Keratinocyte (primary cell): Measurements from ENCODE around the gene PYGB. TPM values are rescaled to one million over a fixed set of nuclear protein-coding genes. Genes with fewer than 3 reads are reported as not detected.
"Not testable (repeated sequence)": the region's sequence is repeated elsewhere in the genome, so short reads cannot be mapped to it uniquely, and the experiment has no call there.

Source experiments
- DNase-seq: peaks from one replicate; pipeline ENCODE4 v3.0.0-alpha.2; 2011; ENCODE audit warnings: low read depth, missing footprints, low spot score
- FAIRE-seq: peaks from 2 replicates; lab custom pipeline; 2011; peaks lifted over from hg19 to GRCh38; lab: Jason Lieb, UNC
- H2AFZ ChIP-seq: 2 replicates; pipeline ENCODE4 v1.6.0; 2012; ENCODE audit warnings: low read length, control low read depth, inconsistent platforms; ENCODE audit not compliant: control insufficient read depth
- H3K27ac ChIP-seq: 2 replicates; pipeline ENCODE4 v1.5.1; 2011; ENCODE audit warnings: low read length; ENCODE audit not compliant: control insufficient read depth, insufficient read depth
- H3K27me3 ChIP-seq: 3 replicates; pipeline ENCODE4 v1.6.0; 2011; ENCODE audit warnings: low read length; ENCODE audit not compliant: control insufficient read depth, insufficient read depth; ENCODE audit errors: extremely low read depth
- H3K36me3 ChIP-seq, 2 experiments: 2 replicates in 1 of 2; 3 replicates in 1 of 2; pipeline ENCODE4 v1.5.1; 2011; ENCODE audit warnings: low read length in 2 of 2, mild to moderate bottlenecking in 1 of 2; ENCODE audit not compliant: control insufficient read depth in 2 of 2, insufficient read depth in 2 of 2; ENCODE audit errors: extremely low read depth in 1 of 2
- H3K4me1 ChIP-seq: 3 replicates; pipeline ENCODE4 v1.5.1; 2011; ENCODE audit warnings: low read length; ENCODE audit not compliant: control insufficient read depth, insufficient read depth; ENCODE audit errors: extremely low read depth
- H3K4me2 ChIP-seq: 3 replicates; pipeline ENCODE4 v1.6.0; 2011; ENCODE audit warnings: low read depth, low read length; ENCODE audit not compliant: control insufficient read depth, insufficient read depth; ENCODE audit errors: extremely low read depth
- H3K4me3 ChIP-seq, 3 experiments: fragments of 200-600 bp in 1 of 3; sonication (generic) in 1 of 3; 2 replicates in 2 of 3; 3 replicates in 1 of 3; pipeline ENCODE4 v1.5.1; 2011 to 2016; ENCODE audit warnings: low read length in 3 of 3, mild to moderate bottlenecking in 3 of 3, control low read depth in 2 of 3, inconsistent platforms in 1 of 3, low read depth in 1 of 3, mixed read lengths in 1 of 3, mixed run types in 1 of 3, moderate library complexity in 1 of 3; ENCODE audit not compliant: control insufficient read depth in 2 of 3, insufficient read depth in 2 of 3; ENCODE audit errors: extremely low read depth in 1 of 3
- H3K79me2 ChIP-seq: 2 replicates; pipeline ENCODE4 v1.6.0; 2012; ENCODE audit warnings: low read length; ENCODE audit not compliant: control insufficient read depth, insufficient read depth
- H3K9ac ChIP-seq: 3 replicates; pipeline ENCODE4 v1.6.0; 2011; ENCODE audit warnings: low read length; ENCODE audit not compliant: control insufficient read depth, insufficient read depth; ENCODE audit errors: extremely low read depth
- H3K9me1 ChIP-seq: 3 replicates; pipeline ENCODE4 v1.6.0; 2011; ENCODE audit warnings: low read length; ENCODE audit not compliant: control insufficient read depth, insufficient read depth; ENCODE audit errors: extremely low read depth
- H3K9me3 ChIP-seq: 2 replicates; pipeline ENCODE4 v1.5.1; 2012; ENCODE audit warnings: low read depth, low read length; ENCODE audit not compliant: control insufficient read depth
- H4K20me1 ChIP-seq: 3 replicates; pipeline ENCODE4 v1.6.0; 2011; ENCODE audit warnings: low read length; ENCODE audit not compliant: control insufficient read depth, insufficient read depth; ENCODE audit errors: extremely low read depth
- CTCF ChIP-seq, 3 experiments: IDR thresholded peaks in 1 of 3; conservative IDR thresholded peaks in 1 of 3; optimal IDR thresholded peaks in 1 of 3; 2 replicates in 2 of 3; 3 replicates in 1 of 3; pipeline versions ENCODE3 to v1.5.1; 2011; ENCODE audit warnings: low read length in 3 of 3, mild to moderate bottlenecking in 3 of 3, moderate library complexity in 2 of 3, control low read depth in 1 of 3, inconsistent platforms in 1 of 3; ENCODE audit not compliant: insufficient read depth in 2 of 3; ENCODE audit errors: extremely low read depth in 1 of 3
- EZH2 ChIP-seq: IDR thresholded peaks from one replicate; pipeline ENCODE4 v1.6.1; 2012; ENCODE audit warnings: inconsistent platforms, mild to moderate bottlenecking, low read length, moderate library complexity
- dilution Hi-C: fragments of 300-500 bp; cut with MboI; formaldehyde crosslinking; loops from one replicate; pipeline ENCODE4 v1.7.0; 2020; ENCODE audit warnings: low sequenced_read_pairs; ENCODE audit not compliant: extremely low pct_ligation_motif_present
- polyA plus RNA-seq, 5 experiments: library from polyadenylated mRNA; depleted of rRNA in 3 of 5; stranded (reverse) in 3 of 5; stranded (forward) in 1 of 5; unstranded in 1 of 5; fragments of >200 nt; gene quantifications; 1 replicate in 1 of 5; 2 replicates in 3 of 5; 3 replicates in 1 of 5; pipeline versions ENCODE4 v1.2.1 to v1.2.3, GENCODE V29; 2011 to 2012; ENCODE audit warnings: missing spikeins in 2 of 5, low read depth in 1 of 5, low replicate concordance in 1 of 5

PYGB gene
- polyA plus RNA-seq, 1 donor (not counting 4 experiments of a cell fraction or from before 2014, with no cell fraction given): 78.3 TPM

- Histone ChIP-seq H3K36me3 (no peaks in the 10 kb centered on the region), H3K27ac (no peak overlapping the region), H3K27me3 (no peaks in the 10 kb centered on the region), H3K9me1 (no peaks in the 10 kb centered on the region), H4K20me1 (no peaks in the 10 kb centered on the region), H3K4me2 (no peak overlapping the region), H2AFZ (no peak overlapping the region), H3K4me1 (no peaks in the 10 kb centered on the region), H3K4me3 (no peak overlapping the region), H3K79me2 (no peaks in the 10 kb centered on the region), H3K9me3 (no peaks in the 10 kb centered on the region), H3K9ac (no peak overlapping the region)
- no peak for FAIRE-seq
- dilution Hi-C loops: no loop called here
- DNase-seq: no peak
- TF ChIP-seq EZH2 (no peak), CTCF (optimal IDR thresholded peaks at IDR 0.05 in 1 of 3, IDR thresholded peaks at IDR 0.05 in 1 of 3, conservative IDR thresholded peaks at IDR 0.05 in 1 of 3; ENCODE audit: extremely low read depth in 1 of 3, insufficient read depth in 2 of 3, low read length in 3 of 3) (no peak)
Observed at GRCh38 chr20:25327521-25328235, 79.8 kb downstream of the PYGB start.

DNA sequence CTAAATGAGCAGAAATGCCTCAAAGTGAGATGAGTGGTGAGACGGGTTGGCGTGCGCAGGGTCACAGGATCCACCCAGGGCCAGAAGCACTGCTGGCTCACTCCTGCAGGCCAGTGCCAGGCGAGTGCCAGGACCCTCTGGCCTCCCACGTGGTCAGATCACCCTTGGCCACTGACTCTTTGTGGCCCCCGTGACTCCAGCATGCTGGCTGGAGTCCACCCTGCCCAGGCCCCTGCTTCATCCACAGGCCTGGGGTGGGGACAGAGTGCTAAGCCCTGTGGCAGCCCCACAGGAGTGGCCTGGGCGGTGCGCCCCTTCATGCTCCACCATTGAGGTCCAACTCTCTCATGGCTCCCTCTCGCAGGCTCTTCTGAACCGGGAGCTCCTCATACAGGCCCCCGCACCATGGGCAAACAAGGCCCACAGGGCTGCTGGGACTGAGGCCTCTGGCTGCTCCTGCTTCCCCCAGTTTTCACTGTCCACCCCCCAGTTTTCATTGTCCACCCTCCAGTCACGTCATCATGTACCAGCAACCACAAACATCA, 81.1 kb downstream of the PYGB start:
- no peaks in the 10 kb centered on the region for H3K4me1 ChIP-seq
- H3K4me3 ChIP-seq: no peak overlapping the region
- H3K27ac ChIP-seq: no peak overlapping the region
- no peaks in the 10 kb centered on the region for H3K9me3 ChIP-seq
- no peak for TF ChIP-seq EZH2
- no peak for TF ChIP-seq CTCF (optimal IDR thresholded peaks at IDR 0.05 in 1 of 3, IDR thresholded peaks at IDR 0.05 in 1 of 3, conservative IDR thresholded peaks at IDR 0.05 in 1 of 3; ENCODE audit: extremely low read depth in 1 of 3, insufficient read depth in 2 of 3, low read length in 3 of 3)
- FAIRE-seq: no peak
- no peak overlapping the region for H3K4me2 ChIP-seq
- no peaks in the 10 kb centered on the region for H3K9me1 ChIP-seq
- no peaks in the 10 kb centered on the region for H4K20me1 ChIP-seq
- H3K9ac ChIP-seq: no peak overlapping the region
- no peaks in the 10 kb centered on the region for H3K36me3 ChIP-seq
- H3K79me2 ChIP-seq: no peaks in the 10 kb centered on the region
- no peak overlapping the region for H2AFZ ChIP-seq
- H3K27me3 ChIP-seq: no peaks in the 10 kb centered on the region
- dilution Hi-C loops: no loop called here
- no peak for DNase-seq

- H2AFZ ChIP-seq, H4K20me1 ChIP-seq, H3K4me2 ChIP-seq, DNase-seq, H3K9ac ChIP-seq, dilution Hi-C loops, H3K4me3 ChIP-seq, H3K79me2 ChIP-seq, H3K36me3 ChIP-seq, FAIRE-seq, H3K27ac ChIP-seq, H3K4me1 ChIP-seq, H3K9me1 ChIP-seq, H3K9me3 ChIP-seq, H3K27me3 ChIP-seq: not testable (repeated sequence)
Observed at GRCh38 chr20:25334972-25335371, 87.1 kb downstream of the PYGB start.
